Hepatocyte (in vitro differentiated cells): ENCODE data around the gene ECE1. TPM values are rescaled to one million over a fixed set of nuclear protein-coding genes. Genes with fewer than 3 reads are reported as not detected.
"Not testable (repeated sequence)": the region's sequence is repeated elsewhere in the genome, so short reads cannot be mapped to it uniquely, and the experiment has no call there.

ENCODE experiments used
- DNase-seq: peaks from one replicate; pipeline ENCODE4 v3.0.0-alpha.2; 2016; ENCODE audit warnings: low spot score
- H2AFZ ChIP-seq: fragments of 200-600 bp; sonication (generic); 2 replicates; pipeline ENCODE4 v1.6.0; 2016; ENCODE audit warnings: antibody characterized with exemption, mild to moderate bottlenecking
- H3K27ac ChIP-seq: fragments of 200-600 bp; sonication (generic); 2 replicates; pipeline ENCODE4 v1.5.1; 2016; ENCODE audit warnings: mild to moderate bottlenecking
- H3K27me3 ChIP-seq: fragments of 200-600 bp; sonication (generic); 2 replicates; pipeline ENCODE4 v1.6.1; 2016
- H3K36me3 ChIP-seq: fragments of 200-600 bp; sonication (generic); replicated peaks from 2 replicates; pipeline ENCODE4 v1.5.1; 2016; ENCODE audit warnings: low read depth; ENCODE audit not compliant: insufficient read depth
- H3K4me1 ChIP-seq: fragments of 200-600 bp; sonication (generic); 2 replicates; pipeline ENCODE4 v1.5.1; 2016; ENCODE audit warnings: mild to moderate bottlenecking, moderate library complexity; ENCODE audit not compliant: insufficient read depth
- H3K4me2 ChIP-seq: fragments of 200-600 bp; sonication (generic); 2 replicates; pipeline ENCODE4 v1.6.0; 2016
- H3K4me3 ChIP-seq: fragments of 200-600 bp; sonication (generic); 2 replicates; pipeline ENCODE4 v1.5.1; 2016; ENCODE audit warnings: mild to moderate bottlenecking
- H3K79me2 ChIP-seq: fragments of 200-600 bp; sonication (generic); 2 replicates; pipeline ENCODE4 v1.6.0; 2017; ENCODE audit warnings: mild to moderate bottlenecking
- H3K9me2 ChIP-seq: fragments of 200-600 bp; sonication (generic); replicated peaks from 2 replicates; pipeline ENCODE4 v1.6.0; 2017; ENCODE audit warnings: mild to moderate bottlenecking; ENCODE audit not compliant: insufficient read depth
- H3K9me3 ChIP-seq: fragments of 200-600 bp; sonication (generic); 2 replicates; pipeline ENCODE4 v1.5.1; 2016; ENCODE audit warnings: low read depth, mild to moderate bottlenecking
- H4K20me1 ChIP-seq: fragments of 200-600 bp; sonication (generic); 2 replicates; pipeline ENCODE4 v1.6.0; 2016; ENCODE audit warnings: mild to moderate bottlenecking; ENCODE audit not compliant: insufficient read depth, poor library complexity, severe bottlenecking
- EZH2 ChIP-seq: fragments of 200-600 bp; sonication (generic); IDR thresholded peaks from 2 replicates; pipeline ENCODE4 v1.6.1; 2016; ENCODE audit warnings: antibody characterized with exemption, mild to moderate bottlenecking, borderline replicate concordance
- EZH2phosphoT487 ChIP-seq: fragments of 200-600 bp; sonication (generic); IDR thresholded peaks from one replicate; pipeline ENCODE4 v1.6.1; 2018; ENCODE audit warnings: antibody characterized with exemption, mild to moderate bottlenecking, low read depth, moderate library complexity; ENCODE audit not compliant: unreplicated experiment, severe bottlenecking
- WGBS: methylation state at CpG from one replicate; pipeline ENCODE4 v1.1.6; 2016; ENCODE audit warnings: low lambda C conversion rate; ENCODE audit errors: missing lambda C conversion rate; 5-methylcytosine and 5-hydroxymethylcytosine counted together
- polyA plus RNA-seq: library from polyadenylated mRNA; unstranded; fragments of >200 nt; fragmentation: Nextera tagmentation; extraction: Ambion mirVana; gene quantifications from 2 replicates; pipeline ENCODE4 v1.2.1, GENCODE V29; 2016
- total RNA-seq: library from RNA; depleted of rRNA; stranded (reverse); fragments of >200 nt; gene quantifications from 2 replicates; pipeline ENCODE4 v1.2.3, GENCODE V29; 2014
- TF ChIP-seq, protein P1 (sequence below): fragments of 200-600 bp; sonication (generic); IDR thresholded peaks from 2 replicates; pipeline ENCODE4 v1.5.1; 2016; ENCODE audit warnings: antibody characterized with exemption, mild to moderate bottlenecking; ENCODE audit not compliant: poor library complexity

The ECE1 gene
- total and polyA plus RNA-seq, 2 experiments from 2014 or later: 60.8 to 90.6 TPM

DNA sequence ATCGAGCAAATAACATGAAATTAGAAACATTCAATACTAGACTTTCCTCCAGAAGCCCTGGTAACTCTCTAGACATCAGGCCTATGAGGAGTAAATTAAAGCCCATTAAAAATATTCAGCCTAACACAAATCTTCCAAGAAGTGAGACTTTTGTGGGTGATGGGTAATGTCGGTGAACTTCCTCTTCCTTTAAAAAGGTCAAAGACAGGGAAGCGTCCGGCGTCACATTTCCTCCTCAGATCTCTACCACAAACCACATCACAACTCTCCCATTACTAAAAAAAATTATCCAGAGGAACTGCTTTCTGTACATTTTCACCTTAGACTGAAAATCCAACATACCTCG, 115.0 kb downstream of the ECE1 start:
- Histone ChIP-seq H3K9me2 (no peaks in the 10 kb centered on the region), H3K36me3 (no peaks in the 10 kb centered on the region), H3K27ac (peak overlapping the region; percentile 78), H3K27me3 (no peaks in the 10 kb centered on the region), H3K9me3 (no peaks in the 10 kb centered on the region), H2AFZ (peak overlapping the region; percentile 19), H3K4me3 (peak overlapping the region; percentile 51), H3K4me1 (peaks cover 20% of the 10 kb centered on the region), H4K20me1 (peaks cover 23% of the 10 kb centered on the region), H3K79me2 (peaks cover 53% of the 10 kb centered on the region), H3K4me2 (peak overlapping the region; percentile 80)
- TF ChIP-seq EZH2 (no peak), EZH2phosphoT487 (no peak)
- TF ChIP-seq, protein P1, sequence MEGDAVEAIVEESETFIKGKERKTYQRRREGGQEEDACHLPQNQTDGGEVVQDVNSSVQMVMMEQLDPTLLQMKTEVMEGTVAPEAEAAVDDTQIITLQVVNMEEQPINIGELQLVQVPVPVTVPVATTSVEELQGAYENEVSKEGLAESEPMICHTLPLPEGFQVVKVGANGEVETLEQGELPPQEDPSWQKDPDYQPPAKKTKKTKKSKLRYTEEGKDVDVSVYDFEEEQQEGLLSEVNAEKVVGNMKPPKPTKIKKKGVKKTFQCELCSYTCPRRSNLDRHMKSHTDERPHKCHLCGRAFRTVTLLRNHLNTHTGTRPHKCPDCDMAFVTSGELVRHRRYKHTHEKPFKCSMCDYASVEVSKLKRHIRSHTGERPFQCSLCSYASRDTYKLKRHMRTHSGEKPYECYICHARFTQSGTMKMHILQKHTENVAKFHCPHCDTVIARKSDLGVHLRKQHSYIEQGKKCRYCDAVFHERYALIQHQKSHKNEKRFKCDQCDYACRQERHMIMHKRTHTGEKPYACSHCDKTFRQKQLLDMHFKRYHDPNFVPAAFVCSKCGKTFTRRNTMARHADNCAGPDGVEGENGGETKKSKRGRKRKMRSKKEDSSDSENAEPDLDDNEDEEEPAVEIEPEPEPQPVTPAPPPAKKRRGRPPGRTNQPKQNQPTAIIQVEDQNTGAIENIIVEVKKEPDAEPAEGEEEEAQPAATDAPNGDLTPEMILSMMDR: no peak
- 8% methylated on average over 6 of the region's 6 CpGs for WGBS
- peak; percentile 21 for DNase-seq

DNA sequence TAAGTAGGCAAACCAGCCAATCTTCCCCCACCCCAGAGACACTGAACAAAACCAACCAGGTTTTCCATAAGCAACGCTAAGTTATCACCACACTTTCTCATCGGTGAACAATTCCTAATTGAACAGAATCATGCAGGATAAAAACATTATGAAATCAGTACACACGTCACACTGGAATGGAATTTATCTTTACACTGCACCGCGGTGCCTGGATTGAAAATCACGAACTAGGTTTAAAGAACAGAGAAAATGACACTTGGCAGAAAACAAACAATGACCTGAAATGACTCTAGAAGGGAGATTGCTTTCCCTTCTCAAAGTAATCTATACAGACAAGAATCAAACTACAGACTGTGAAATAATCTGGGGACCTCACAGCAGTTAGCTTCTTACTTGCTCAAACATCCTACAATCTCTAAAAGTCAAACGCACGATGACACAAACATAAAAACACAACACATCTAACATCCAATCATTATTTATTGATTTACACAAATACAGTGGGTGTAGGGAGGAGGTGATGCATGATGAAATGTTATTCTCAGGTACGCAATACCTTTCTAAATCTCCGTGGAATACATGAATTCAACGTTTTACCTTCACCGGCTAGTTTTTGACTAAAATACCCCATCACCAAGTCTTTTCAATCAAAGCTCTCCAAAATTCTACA, 115.5 kb downstream of the ECE1 start:
- WGBS: 18% methylated on average over 12 of the region's 12 CpGs
- H2AFZ ChIP-seq: no peak overlapping the region
- H3K9me3 ChIP-seq: no peaks in the 10 kb centered on the region
- H3K9me2 ChIP-seq: no peaks in the 10 kb centered on the region
- peaks cover 58% of the 10 kb centered on the region for H3K79me2 ChIP-seq
- no peak for TF ChIP-seq EZH2
- no peak for TF ChIP-seq EZH2phosphoT487
- TF ChIP-seq, protein P1: no peak
- H3K27me3 ChIP-seq: no peaks in the 10 kb centered on the region
- H4K20me1 ChIP-seq: peaks cover 23% of the 10 kb centered on the region
- DNase-seq: no peak
- H3K4me3 ChIP-seq: peak overlapping the region; percentile 51
- peak overlapping the region; percentile 78 for H3K27ac ChIP-seq
- peaks cover 20% of the 10 kb centered on the region for H3K4me1 ChIP-seq
- H3K36me3 ChIP-seq: no peaks in the 10 kb centered on the region
- H3K4me2 ChIP-seq: peak overlapping the region; percentile 80

DNA sequence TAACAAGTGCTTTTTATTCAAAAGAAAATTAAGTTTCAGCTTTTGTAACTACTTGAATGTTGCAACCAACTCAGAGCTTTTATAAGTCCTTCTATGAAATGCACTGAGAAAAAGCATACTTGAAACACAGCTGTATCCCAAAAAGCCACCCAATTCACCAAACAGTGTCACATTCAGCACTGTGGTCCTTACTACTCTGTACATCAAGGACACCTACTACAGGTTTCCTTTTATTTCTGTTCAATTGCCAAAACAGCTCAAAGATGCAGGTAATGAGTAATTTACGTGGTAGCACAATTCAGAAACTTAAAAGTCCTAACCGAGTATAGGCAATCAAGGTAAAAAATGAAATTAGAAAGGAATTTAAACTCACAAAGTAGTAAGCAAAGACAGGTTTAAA, 116.0 kb downstream of the ECE1 start:
- H3K27ac ChIP-seq: peak overlapping the region; percentile 78
- H3K27me3 ChIP-seq: no peaks in the 10 kb centered on the region

DNA sequence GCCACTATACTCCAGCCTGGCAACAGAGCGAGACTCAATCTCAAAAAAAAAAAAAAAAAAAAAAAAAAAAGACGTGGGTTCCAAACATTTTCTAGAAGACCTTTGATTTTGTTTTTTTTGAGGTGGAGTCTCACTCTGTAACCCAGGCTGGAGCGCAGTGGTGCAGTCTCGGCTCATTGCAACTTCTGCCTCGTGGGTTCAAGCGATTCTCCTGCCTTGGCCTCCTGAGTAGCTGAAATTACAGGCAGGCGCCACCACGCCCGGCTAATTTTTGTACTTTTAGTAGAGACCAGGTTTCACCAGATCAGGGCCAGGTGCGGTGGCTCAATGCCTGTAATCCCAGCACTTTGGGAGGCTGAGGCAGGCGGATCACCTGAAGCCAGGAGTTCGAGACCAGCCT, 117.2 kb downstream of the ECE1 start:
- H3K4me2 ChIP-seq, H3K4me3 ChIP-seq, H3K27me3 ChIP-seq, H2AFZ ChIP-seq, H3K9me2 ChIP-seq, H3K27ac ChIP-seq, H3K9me3 ChIP-seq, H3K36me3 ChIP-seq, DNase-seq: not testable (repeated sequence)
- Histone ChIP-seq H3K4me1 (peaks cover 20% of the 10 kb centered on the region), H3K79me2 (peaks cover 75% of the 10 kb centered on the region), H4K20me1 (peaks cover 23% of the 10 kb centered on the region)
- WGBS: 89% methylated on average over 12 of the region's 12 CpGs

More for the DNA sequence above, 116.0 kb downstream of the ECE1 start:
- peaks cover 20% of the 10 kb centered on the region for H3K4me1 ChIP-seq
- H3K4me2 ChIP-seq: peak overlapping the region; percentile 80
- peak overlapping the region; percentile 51 for H3K4me3 ChIP-seq
- H4K20me1 ChIP-seq: peaks cover 23% of the 10 kb centered on the region
- H3K36me3 ChIP-seq: no peaks in the 10 kb centered on the region
- 63% methylated on average over 2 of the region's 2 CpGs for WGBS
- no peaks in the 10 kb centered on the region for H3K9me2 ChIP-seq
- DNase-seq: no peak
- H2AFZ ChIP-seq: no peak overlapping the region
- TF ChIP-seq EZH2: no peak
- no peak for TF ChIP-seq EZH2phosphoT487
- TF ChIP-seq, protein P1: no peak
- no peaks in the 10 kb centered on the region for H3K9me3 ChIP-seq
- H3K79me2 ChIP-seq: peaks cover 64% of the 10 kb centered on the region

DNA sequence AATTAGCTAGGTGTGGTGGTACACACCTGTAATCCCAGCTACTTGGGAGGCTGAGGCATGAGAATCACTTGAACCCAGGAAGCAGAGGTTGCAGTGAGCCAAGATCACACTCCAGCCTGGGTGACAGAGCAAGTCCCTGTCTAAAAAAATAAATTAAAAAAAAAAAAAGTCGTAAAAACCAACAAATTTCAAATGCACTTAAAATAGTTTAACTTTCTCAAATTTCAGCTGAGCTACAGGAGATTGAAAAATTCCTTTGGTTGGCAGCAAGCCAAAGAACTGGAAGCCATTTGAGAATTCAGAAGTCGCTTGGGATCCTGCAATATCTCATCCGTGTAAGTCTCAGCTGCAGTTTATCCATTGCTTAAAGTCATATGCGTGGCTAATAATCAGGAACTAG, 119.4 kb downstream of the ECE1 start:
- peaks cover 20% of the 10 kb centered on the region for H3K4me1 ChIP-seq
- 31% methylated on average over 4 of the region's 4 CpGs for WGBS
- peaks cover 23% of the 10 kb centered on the region for H4K20me1 ChIP-seq
- not testable (repeated sequence) for H3K27me3 ChIP-seq, H3K9me3 ChIP-seq, H3K36me3 ChIP-seq, H3K4me2 ChIP-seq, H3K4me3 ChIP-seq, H3K9me2 ChIP-seq, H3K27ac ChIP-seq, H2AFZ ChIP-seq
- peaks cover 97% of the 10 kb centered on the region for H3K79me2 ChIP-seq
- peak; percentile 22 for DNase-seq
